Naive B cell (primary cell): Measurements from ENCODE around the gene PES1. TPM values are rescaled to one million over a fixed set of nuclear protein-coding genes. Genes with fewer than 3 reads are reported as not detected.
A peak's percentile ranks its signal among the peaks of the same experiment; 100 is the strongest.
"Not testable (repeated sequence)": the region's sequence is repeated elsewhere in the genome, so short reads cannot be mapped to it uniquely, and the experiment has no call there.

ENCODE experiments used
- ATAC-seq, 2 donors: fragments of 150-1000 bp; cut with Tn5 transposase; 2 replicates each; pipeline ENCODE4 v1.10.0; 2021; ENCODE audit warnings: low read depth in 2 of 2, mild to moderate bottlenecking in 2 of 2, moderate library complexity in 2 of 2
- DNase-seq: peaks from one replicate; pipeline ENCODE4 v3.0.0; 2022
- H3K27ac Mint-ChIP-seq, 6 donors: one replicate each; pipeline ENCODE4 v1.8.0; 2020 to 2022; ENCODE audit warnings: mild to moderate bottlenecking in 6 of 6, mixed read lengths in 6 of 6, moderate library complexity in 5 of 6, inconsistent platforms in 2 of 6
- H3K27me3 Mint-ChIP-seq, 3 donors: one replicate each; pipeline ENCODE4 v1.8.0; 2021 to 2022; ENCODE audit warnings: mixed read lengths in 3 of 3, mild to moderate bottlenecking in 1 of 3
- H3K36me3 Mint-ChIP-seq, 2 donors: one replicate each; pipeline ENCODE4 v1.8.0; 2020 to 2022; ENCODE audit warnings: mixed read lengths in 2 of 2, inconsistent platforms in 1 of 2, mild to moderate bottlenecking in 1 of 2
- H3K4me1 Mint-ChIP-seq, 3 donors: one replicate each; pipeline ENCODE4 v1.8.0; 2020 to 2022; ENCODE audit warnings: mixed read lengths in 3 of 3, inconsistent platforms in 1 of 3, mild to moderate bottlenecking in 1 of 3, moderate library complexity in 1 of 3
- H3K4me3 Mint-ChIP-seq, 8 donors: one replicate each; pipeline ENCODE4 v1.8.0; 2020 to 2022; ENCODE audit warnings: mild to moderate bottlenecking in 8 of 8, mixed read lengths in 8 of 8, moderate library complexity in 8 of 8, inconsistent platforms in 2 of 8
- H3K9me3 Mint-ChIP-seq, 7 donors: one replicate each; pipeline ENCODE4 v1.8.0; 2020 to 2022; ENCODE audit warnings: mixed read lengths in 7 of 7, mild to moderate bottlenecking in 5 of 7, inconsistent platforms in 2 of 7, moderate library complexity in 1 of 7
- polyA plus RNA-seq, 6 donors: library from polyadenylated mRNA; unstranded; fragments of 300-500 nt; fragmentation: Illumina TruSeq; gene quantifications; one replicate each; pipeline ENCODE4 v1.2.3, GENCODE V29; 2021; ENCODE audit warnings: low read depth in 6 of 6

The PES1 gene
- polyA plus RNA-seq, 6 donors from 2014 or later: 25.9 to 49.9 (median 36.9) TPM

- DNase-seq (no peak), ATAC-seq (no peak)
- no peaks in the 10 kb centered on the region for H3K9me3 Mint-ChIP-seq
- peaks cover 0 to 4% (median 0%) of the 10 kb centered on the region in 3 donors for H3K27me3 Mint-ChIP-seq
- H3K4me3 Mint-ChIP-seq: no peak overlapping the region
- H3K36me3 Mint-ChIP-seq: no peaks in the 10 kb centered on the region
- H3K4me1 Mint-ChIP-seq: peaks cover 21 to 30% (median 26%) of the 10 kb centered on the region in 3 donors
- no peak overlapping the region for H3K27ac Mint-ChIP-seq
Measured at GRCh38 chr22:30604723-30605122, 13.0 kb upstream of the PES1 start.

GRCh38 chr22:30603801-30604200 lies 12.1 kb upstream of the PES1 start:
- Mint-ChIP-seq H3K36me3 (no peaks in the 10 kb centered on the region), H3K4me1 (peaks cover 17 to 26% (median 18%) of the 10 kb centered on the region in 3 donors), H3K9me3 (no peaks in the 10 kb centered on the region), H3K27ac (no peak overlapping the region), H3K4me3 (no peak overlapping the region), H3K27me3 (peaks cover 0 to 4% (median 0%) of the 10 kb centered on the region in 3 donors)
- DNase-seq: no peak
- no peak for ATAC-seq

GRCh38 chr22:30602049-30602448 lies 10.3 kb upstream of the PES1 start:
- DNase-seq (no peak), ATAC-seq (peak; percentile 38 to 54)
- Mint-ChIP-seq H3K9me3 (no peaks in the 10 kb centered on the region), H3K4me1 (peaks cover 11 to 17% (median 12%) of the 10 kb centered on the region in 3 donors), H3K27me3 (peaks cover 0 to 2% (median 0%) of the 10 kb centered on the region in 3 donors), H3K36me3 (no peaks in the 10 kb centered on the region), H3K4me3 (peak overlapping the region in 1 of 8 donors; percentile 1), H3K27ac (no peak overlapping the region)

GRCh38 chr22:30601464-30601863 lies 9.8 kb upstream of the PES1 start:
- ATAC-seq (no peak), DNase-seq (no peak)
- Mint-ChIP-seq H3K4me1 (peaks cover 7 to 11% (median 8%) of the 10 kb centered on the region in 3 donors), H3K27me3 (no peaks in the 10 kb centered on the region), H3K9me3 (no peaks in the 10 kb centered on the region), H3K27ac (peak overlapping the region in 1 of 6 donors; percentile 6), H3K36me3 (no peaks in the 10 kb centered on the region), H3K4me3 (no peak overlapping the region)

GRCh38 chr22:30600921-30601320 lies 9.2 kb upstream of the PES1 start:
- Mint-ChIP-seq H3K27me3 (peaks cover 0 to 3% (median 0%) of the 10 kb centered on the region in 3 donors), H3K36me3 (no peaks in the 10 kb centered on the region), H3K4me1 (peaks cover 5 to 7% (median 7%) of the 10 kb centered on the region in 3 donors), H3K4me3 (no peak overlapping the region), H3K27ac (peak overlapping the region in 1 of 6 donors; percentile 66), H3K9me3 (no peaks in the 10 kb centered on the region)
- ATAC-seq (peak; percentile 50 to 58), DNase-seq (no peak)

- DNase-seq: no peak
- H3K36me3 Mint-ChIP-seq: no peaks in the 10 kb centered on the region
Measured at GRCh38 chr22:30598986-30599385, 7.3 kb upstream of the PES1 start.

GRCh38 chr22:30596886-30597285 lies 5.2 kb upstream of the PES1 start:
- ATAC-seq: no peak
- no peak overlapping the region for H3K4me3 Mint-ChIP-seq
- H3K27me3 Mint-ChIP-seq: peaks cover 0 to 9% (median 5%) of the 10 kb centered on the region in 3 donors
- H3K36me3 Mint-ChIP-seq: no peaks in the 10 kb centered on the region
- no peaks in the 10 kb centered on the region for H3K4me1 Mint-ChIP-seq
- no peak overlapping the region for H3K27ac Mint-ChIP-seq
- H3K9me3 Mint-ChIP-seq: no peaks in the 10 kb centered on the region
- no peak for DNase-seq

More at GRCh38 chr22:30598986-30599385, 7.3 kb upstream of the PES1 start:
- Mint-ChIP-seq H3K4me1 (no peaks in the 10 kb centered on the region), H3K27me3 (peaks cover 0 to 5% (median 0%) of the 10 kb centered on the region in 3 donors), H3K9me3 (no peaks in the 10 kb centered on the region), H3K4me3 (no peak overlapping the region), H3K27ac (no peak overlapping the region)
- no peak for ATAC-seq

- peaks cover 0 to 9% (median 5%) of the 10 kb centered on the region in 3 donors for H3K27me3 Mint-ChIP-seq
- H3K4me3 Mint-ChIP-seq: no peak overlapping the region
- H3K4me1 Mint-ChIP-seq: no peaks in the 10 kb centered on the region
- no peak for DNase-seq
- no peaks in the 10 kb centered on the region for H3K36me3 Mint-ChIP-seq
- no peak overlapping the region for H3K27ac Mint-ChIP-seq
- ATAC-seq: no peak
- no peaks in the 10 kb centered on the region for H3K9me3 Mint-ChIP-seq
Measured at GRCh38 chr22:30596199-30596598, 4.5 kb upstream of the PES1 start.

- not testable (repeated sequence) for H3K36me3 Mint-ChIP-seq, H3K27ac Mint-ChIP-seq, H3K4me3 Mint-ChIP-seq, ATAC-seq, H3K9me3 Mint-ChIP-seq, H3K27me3 Mint-ChIP-seq, DNase-seq
- peaks cover 0 to 10% (median 0%) of the 10 kb centered on the region in 3 donors for H3K4me1 Mint-ChIP-seq
Measured at GRCh38 chr22:30592360-30592713, 627 bp upstream of the PES1 start.

GRCh38 chr22:30591191-30591587 lies 521 bp downstream of the PES1 start:
- Mint-ChIP-seq H3K4me3 (no peak overlapping the region), H3K36me3 (peaks cover 0 to 14% of the 10 kb centered on the region in 2 donors), H3K9me3 (no peaks in the 10 kb centered on the region), H3K4me1 (peaks cover 0 to 10% (median 0%) of the 10 kb centered on the region in 3 donors), H3K27me3 (peaks cover 0 to 9% (median 5%) of the 10 kb centered on the region in 3 donors), H3K27ac (no peak overlapping the region)
- no peak for DNase-seq
- ATAC-seq: no peak

GRCh38 chr22:30586414-30586813 lies 5.3 kb downstream of the PES1 start:
- Mint-ChIP-seq H3K9me3 (no peaks in the 10 kb centered on the region), H3K4me3 (peak overlapping the region in 2 of 8 donors; percentile 24 to 34), H3K36me3 (peaks cover 7 to 14% of the 10 kb centered on the region in 2 donors), H3K27me3 (no peaks in the 10 kb centered on the region), H3K4me1 (peaks cover 0 to 10% (median 0%) of the 10 kb centered on the region in 3 donors), H3K27ac (no peak overlapping the region)
- no peak for ATAC-seq
- no peak for DNase-seq

GRCh38 chr22:30584441-30584840 lies 7.3 kb downstream of the PES1 start:
- ATAC-seq (no peak), DNase-seq (no peak)
- no peak overlapping the region for H3K27ac Mint-ChIP-seq
- H3K36me3 Mint-ChIP-seq: peaks cover 14 to 15% of the 10 kb centered on the region in 2 donors
- no peaks in the 10 kb centered on the region for H3K27me3 Mint-ChIP-seq
- H3K4me3 Mint-ChIP-seq: no peak overlapping the region
- no peaks in the 10 kb centered on the region for H3K9me3 Mint-ChIP-seq
- H3K4me1 Mint-ChIP-seq: peaks cover 0 to 2% (median 0%) of the 10 kb centered on the region in 3 donors

- no peak for DNase-seq
- H3K36me3 Mint-ChIP-seq: peaks cover 18 to 24% of the 10 kb centered on the region in 2 donors
- H3K9me3 Mint-ChIP-seq: no peaks in the 10 kb centered on the region
- H3K4me1 Mint-ChIP-seq: peaks cover 0 to 3% (median 0%) of the 10 kb centered on the region in 3 donors
- ATAC-seq: no peak
- H3K27ac Mint-ChIP-seq: peak overlapping the region in 1 of 6 donors; percentile 18
- no peak overlapping the region for H3K4me3 Mint-ChIP-seq
- H3K27me3 Mint-ChIP-seq: no peaks in the 10 kb centered on the region
Measured at GRCh38 chr22:30582788-30583545, 8.7 kb downstream of the PES1 start.

GRCh38 chr22:30582051-30582450 lies 9.7 kb downstream of the PES1 start:
- ATAC-seq (no peak), DNase-seq (no peak)
- Mint-ChIP-seq H3K4me3 (peak overlapping the region in 1 of 8 donors; percentile 53), H3K27me3 (no peaks in the 10 kb centered on the region), H3K4me1 (peaks cover 0 to 3% (median 0%) of the 10 kb centered on the region in 3 donors), H3K27ac (no peak overlapping the region), H3K36me3 (peaks cover 19 to 24% of the 10 kb centered on the region in 2 donors), H3K9me3 (no peaks in the 10 kb centered on the region)
